Measurements from ENCODE around the gene NPM1. TPM values are rescaled to one million over a fixed set of nuclear protein-coding genes. Genes with fewer than 3 reads are reported as not detected.
"Not testable (repeated sequence)": the region's sequence is repeated elsewhere in the genome, so short reads cannot be mapped to it uniquely, and the experiment has no call there.

The NPM1 gene
- total RNA-seq, 1 experiment from 2014 or later: 2,693 TPM

- DNase-seq (ENCODE audit: low read depth, low spot score); H3K4me3 ChIP-seq (replicated peaks in 1 of 2; ENCODE audit: low read depth in 1 of 2, low read length in 2 of 2); H3K9me2 ChIP-seq (ENCODE audit: insufficient read depth); H3K9ac ChIP-seq (ENCODE audit: low read length); H3K36me3 ChIP-seq (ENCODE audit: control insufficient read depth in 1 of 2, insufficient read depth in 2 of 2, low read length in 2 of 2); intact Hi-C loops (cut with micrococcal nuclease); H3K79me2 ChIP-seq (ENCODE audit: insufficient read depth, low read length); BruUV-seq (replicated peaks); POLR2A ChIA-PET; H4K20me1 ChIP-seq (ENCODE audit: insufficient read depth); RAD21 ChIA-PET (ENCODE audit: low non-redundant PET in 1 of 2, low total read pairs in 2 of 2, uncharacterized antibody in 2 of 2, unreplicated experiment in 2 of 2); H3K9me3 ChIP-seq (ENCODE audit: control insufficient read depth in 1 of 2, insufficient read depth in 1 of 2, low read depth in 1 of 2, low read length in 2 of 2); H3K27ac ChIP-seq (ENCODE audit: low read depth, low read length); H3K27me3 ChIP-seq (ENCODE audit: insufficient read depth, low read length); CTCF ChIA-PET: not testable (repeated sequence)
- TF ChIP-seq CTCF (IDR thresholded peaks at IDR 0.05 in 2 of 3, conservative IDR thresholded peaks at IDR 0.05 in 1 of 3; ENCODE audit: borderline replicate concordance in 1 of 3, insufficient read depth in 1 of 3, low read depth in 2 of 3, low read length in 2 of 3): peak; percentile 26 to 53 (median 47); a peak in 4 of 6 replicates
- TF ChIP-seq RAD21 (IDR thresholded peaks at IDR 0.05; ENCODE audit: low read depth): peak; percentile 60
- peak; percentile 88 for ATAC-seq
- peak overlapping the region; percentile 56 for H2AFZ ChIP-seq (ENCODE audit: low read depth, low read length, poor library complexity, severe bottlenecking)
- H3K4me1 ChIP-seq (ENCODE audit: control insufficient read depth in 1 of 2, insufficient read depth in 2 of 2, low read length in 2 of 2): peaks cover 4 to 11% of the 10 kb centered on the region in 2 experiments; a peak in 3 of 4 replicates
- H3K4me2 ChIP-seq (ENCODE audit: low read length): peak overlapping the region; percentile 32
Observed at GRCh38 chr5:171370881-171371280, 16.8 kb upstream of the NPM1 start.

DNA sequence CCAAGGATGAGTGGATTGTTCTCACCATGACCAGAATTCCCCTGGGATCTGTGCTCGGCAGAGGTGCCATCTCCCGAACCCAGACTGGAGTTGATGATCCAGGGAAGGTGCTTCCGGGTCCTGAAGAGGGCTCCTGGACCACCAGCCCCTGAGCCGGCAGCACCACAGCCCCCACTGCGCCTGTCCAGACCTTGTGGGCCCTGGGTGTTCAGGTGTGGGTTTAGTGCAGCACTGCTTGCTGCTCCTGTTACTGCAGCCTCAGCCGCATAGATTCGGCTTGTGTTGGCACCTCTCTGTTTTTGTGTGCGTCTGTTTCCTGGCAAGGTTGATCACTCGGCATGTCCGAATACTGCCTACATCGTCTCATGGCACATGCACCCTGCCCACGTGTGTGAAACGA is 16.3 kb upstream of the NPM1 start:
- no TSS peak for BruUV-seq (replicated peaks)
- CTCF ChIA-PET: no interaction called here
- H3K9me3 ChIP-seq (ENCODE audit: control insufficient read depth in 1 of 2, insufficient read depth in 1 of 2, low read depth in 1 of 2, low read length in 2 of 2): no peaks in the 10 kb centered on the region

More for the DNA sequence above, 16.3 kb upstream of the NPM1 start:
- TF ChIP-seq JUND (IDR thresholded peaks at IDR 0.05) (no peak), SIN3A (IDR thresholded peaks at IDR 0.05; ENCODE audit: low read depth) (no peak), FOSL1 (IDR thresholded peaks at IDR 0.05; ENCODE audit: low read depth) (no peak), EZH2 (IDR thresholded peaks at IDR 0.05) (no peak), CBX3 (IDR thresholded peaks at IDR 0.05; ENCODE audit: low read depth) (no peak)
- Histone ChIP-seq H3K79me2 (ENCODE audit: insufficient read depth, low read length) (no peaks in the 10 kb centered on the region), H3K4me3 (replicated peaks in 1 of 2; ENCODE audit: low read depth in 1 of 2, low read length in 2 of 2) (no peak overlapping the region), H3K4me2 (ENCODE audit: low read length) (peak overlapping the region; percentile 32), H3K9me2 (ENCODE audit: insufficient read depth) (no peaks in the 10 kb centered on the region), H3K4me1 (ENCODE audit: control insufficient read depth in 1 of 2, insufficient read depth in 2 of 2, low read length in 2 of 2) (peaks cover 4 to 11% of the 10 kb centered on the region in 2 experiments; a peak in 3 of 4 replicates), H4K20me1 (ENCODE audit: insufficient read depth) (no peaks in the 10 kb centered on the region), H3K27ac (ENCODE audit: low read depth, low read length) (no peak overlapping the region), H3K36me3 (ENCODE audit: control insufficient read depth in 1 of 2, insufficient read depth in 2 of 2, low read length in 2 of 2) (no peaks in the 10 kb centered on the region), H3K9ac (ENCODE audit: low read length) (no peak overlapping the region), H3K27me3 (ENCODE audit: insufficient read depth, low read length) (no peaks in the 10 kb centered on the region), H2AFZ (ENCODE audit: low read depth, low read length, poor library complexity, severe bottlenecking) (peak overlapping the region; percentile 56)
- ChIA-PET POLR2A (no interaction called here), RAD21 (ENCODE audit: low non-redundant PET in 1 of 2, low total read pairs in 2 of 2, uncharacterized antibody in 2 of 2, unreplicated experiment in 2 of 2) (no interaction called here)
- DNase-seq (ENCODE audit: low read depth, low spot score) (no peak), ATAC-seq (peak; percentile 40)
- intact Hi-C loops (cut with micrococcal nuclease): no loop called here
